HCEC 1CT (cell line): ENCODE measurements around the gene TTC34.
"Not testable (repeated sequence)": the region's sequence is repeated elsewhere in the genome, so short reads cannot be mapped to it uniquely, and the experiment has no call there.

Experiments used
- DNase-seq: peaks from one replicate; pipeline ENCODE4 v3.0.0-alpha.2; 2017

TTC34 gene

DNA sequence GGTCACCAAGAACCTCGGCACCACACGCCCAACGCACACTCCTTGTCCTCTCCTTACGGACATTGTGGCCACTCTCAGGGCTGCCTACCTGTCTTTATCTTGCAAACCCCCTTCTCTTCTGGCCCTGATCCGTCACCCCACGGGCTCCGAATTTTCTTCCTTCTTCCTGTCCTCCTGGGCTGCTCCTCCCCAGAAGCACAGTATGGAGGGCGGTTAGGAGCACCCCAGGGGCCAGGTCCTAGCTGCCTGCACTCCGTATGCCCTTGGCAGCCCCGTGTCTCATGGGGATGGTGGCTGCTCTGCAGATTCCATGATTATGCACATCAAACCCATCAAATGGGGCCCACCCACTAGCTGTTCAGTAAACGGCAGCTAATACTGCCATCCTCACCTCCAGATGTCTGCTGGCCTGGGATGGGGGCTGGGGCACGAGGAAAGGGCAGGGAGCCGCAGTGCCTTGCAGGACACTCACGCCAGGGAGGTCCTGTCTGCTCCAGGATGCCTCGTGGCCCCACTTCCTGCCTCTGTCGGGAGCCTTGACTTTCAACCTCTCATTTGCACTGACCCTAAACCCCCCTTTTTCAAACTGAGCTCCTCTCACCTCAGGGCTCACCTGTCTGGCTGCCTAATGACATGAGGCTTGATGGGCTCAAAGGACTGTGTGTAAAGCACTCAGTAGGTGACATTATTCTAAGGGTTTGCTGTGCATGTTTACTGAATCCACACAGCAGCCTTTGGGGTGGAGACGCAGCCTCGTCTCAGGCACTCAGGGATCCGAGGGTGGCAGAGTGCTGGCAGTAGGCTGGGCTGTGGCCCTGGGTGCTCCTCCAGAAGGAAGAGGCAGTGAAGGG is 4.4 kb downstream of the TTC34 start:
- no peak for DNase-seq

DNA sequence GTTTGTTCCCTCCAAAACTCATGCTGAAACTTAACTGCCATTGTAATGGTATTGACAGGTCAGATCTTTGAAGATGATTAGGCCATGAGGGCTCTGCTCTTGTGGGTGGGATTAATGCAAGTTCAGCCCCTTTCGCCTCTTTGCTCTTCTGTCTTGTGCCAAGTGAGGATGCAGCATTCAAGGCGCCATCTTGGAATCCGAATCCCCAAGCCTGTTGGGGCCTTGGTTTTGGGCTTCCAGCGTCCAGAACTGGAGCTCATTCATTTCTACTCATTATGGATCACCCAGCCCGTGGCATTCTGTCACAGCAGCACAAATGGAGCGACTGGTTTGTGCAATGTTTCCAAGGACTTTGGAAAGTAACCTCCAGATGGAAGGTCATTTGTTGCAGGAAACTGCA is 5.6 kb downstream of the TTC34 start:
- no peak for DNase-seq

DNA sequence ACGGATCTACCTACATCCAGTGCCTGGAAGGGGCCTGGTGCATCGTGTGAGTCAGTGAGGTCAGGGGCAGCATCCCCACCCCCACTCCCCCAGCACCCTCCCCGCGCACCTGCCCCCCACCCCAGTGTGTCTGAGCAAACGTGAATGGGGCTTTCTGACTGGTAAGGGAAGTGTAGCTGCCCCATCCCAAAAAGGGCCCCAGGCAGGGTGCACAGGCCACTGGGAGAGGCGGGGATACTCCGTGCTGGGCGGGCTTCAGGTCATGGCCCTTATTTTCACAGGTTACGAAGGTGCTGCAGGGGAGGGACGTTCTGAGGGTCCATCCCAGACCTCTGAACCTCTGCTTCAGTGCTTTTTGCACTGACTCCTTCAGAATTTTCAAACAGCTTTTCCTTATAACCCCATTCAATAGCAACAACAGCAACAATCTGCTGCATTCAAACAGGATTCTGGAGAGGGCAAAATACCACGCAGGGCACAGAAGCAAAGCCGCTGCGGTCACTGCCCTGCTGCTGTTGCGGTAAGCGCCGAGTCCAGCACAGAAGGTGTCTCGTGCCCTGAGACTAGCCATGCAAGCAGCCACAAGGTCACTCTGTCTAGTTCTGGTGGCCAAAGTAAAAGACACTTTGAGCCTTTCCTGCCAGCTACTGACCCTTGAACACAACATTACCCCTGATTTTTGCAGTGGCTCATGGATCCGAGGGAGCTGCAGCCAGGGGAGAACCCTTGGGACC is 10.3 kb downstream of the TTC34 start:
- no peak for DNase-seq

DNA sequence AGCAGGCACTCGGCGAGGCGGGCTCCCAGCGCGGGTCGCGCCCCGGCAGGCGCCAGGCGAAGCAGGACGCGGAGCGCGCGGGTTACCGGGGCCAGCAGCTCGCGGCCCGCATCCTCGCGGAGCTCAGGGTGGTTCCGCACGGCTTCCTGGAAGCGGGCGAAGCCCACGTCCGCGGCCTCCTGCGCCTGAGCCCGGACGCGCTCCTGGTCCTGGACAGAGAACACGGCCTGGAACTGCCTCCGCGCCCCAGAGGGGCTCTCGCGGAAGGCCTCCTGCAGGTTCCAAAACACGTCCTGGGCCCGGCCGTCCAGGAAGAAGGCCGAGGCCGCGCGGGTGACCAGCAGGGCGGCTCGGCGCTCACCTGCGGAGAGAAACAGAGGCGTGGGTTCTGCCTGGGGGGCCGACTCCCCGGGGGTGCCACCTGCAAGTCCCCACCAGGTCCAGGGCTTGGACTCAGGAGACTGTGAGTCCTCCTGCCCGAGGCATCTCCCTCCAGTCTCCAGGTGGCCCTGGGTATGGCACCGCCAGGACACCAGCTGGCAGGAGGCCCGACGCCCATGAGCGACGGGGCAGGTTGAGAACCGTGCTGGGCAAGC is 11.4 kb downstream of the TTC34 start:
- no peak for DNase-seq

DNA sequence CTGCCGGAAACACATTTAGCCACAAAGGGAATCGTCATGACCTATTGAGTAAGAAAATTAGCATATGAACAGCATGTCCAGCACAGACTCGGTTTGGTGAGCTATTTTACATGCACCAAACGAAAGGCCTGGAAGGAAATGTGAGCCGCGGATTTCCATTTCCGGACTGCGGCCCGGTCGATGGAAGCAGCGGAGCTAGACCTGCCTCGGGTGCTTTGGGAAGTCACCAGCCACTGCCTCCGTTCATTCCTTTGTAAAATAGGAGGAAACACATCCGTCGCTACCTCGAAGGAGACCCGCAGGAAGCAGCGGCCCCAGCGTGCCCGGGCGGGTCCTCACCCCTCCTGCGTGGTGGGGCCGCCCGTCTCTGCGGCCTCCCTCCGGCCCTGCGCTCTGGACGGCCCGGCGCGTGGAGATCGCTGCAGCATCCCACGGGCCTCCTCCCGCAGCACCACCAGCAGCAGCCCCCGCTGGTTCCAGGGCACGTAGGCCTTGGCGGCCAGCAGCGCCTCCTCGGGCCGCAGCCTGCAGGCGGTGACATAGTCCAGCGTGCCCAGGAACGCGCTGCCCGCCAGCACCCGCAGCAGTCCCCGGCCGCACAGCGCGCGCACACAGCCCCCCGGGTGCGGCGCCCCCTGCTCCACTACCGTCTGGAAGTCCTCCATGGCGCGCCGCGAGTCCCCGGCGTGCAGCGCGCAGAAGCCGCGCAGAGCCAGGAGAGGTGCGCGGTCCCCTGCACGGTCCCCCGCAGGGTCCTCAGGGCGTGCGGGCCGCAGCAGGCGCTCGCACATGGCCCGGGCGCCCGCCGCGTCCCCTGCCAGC is 12.1 kb downstream of the TTC34 start:
- DNase-seq, result no peak

DNA sequence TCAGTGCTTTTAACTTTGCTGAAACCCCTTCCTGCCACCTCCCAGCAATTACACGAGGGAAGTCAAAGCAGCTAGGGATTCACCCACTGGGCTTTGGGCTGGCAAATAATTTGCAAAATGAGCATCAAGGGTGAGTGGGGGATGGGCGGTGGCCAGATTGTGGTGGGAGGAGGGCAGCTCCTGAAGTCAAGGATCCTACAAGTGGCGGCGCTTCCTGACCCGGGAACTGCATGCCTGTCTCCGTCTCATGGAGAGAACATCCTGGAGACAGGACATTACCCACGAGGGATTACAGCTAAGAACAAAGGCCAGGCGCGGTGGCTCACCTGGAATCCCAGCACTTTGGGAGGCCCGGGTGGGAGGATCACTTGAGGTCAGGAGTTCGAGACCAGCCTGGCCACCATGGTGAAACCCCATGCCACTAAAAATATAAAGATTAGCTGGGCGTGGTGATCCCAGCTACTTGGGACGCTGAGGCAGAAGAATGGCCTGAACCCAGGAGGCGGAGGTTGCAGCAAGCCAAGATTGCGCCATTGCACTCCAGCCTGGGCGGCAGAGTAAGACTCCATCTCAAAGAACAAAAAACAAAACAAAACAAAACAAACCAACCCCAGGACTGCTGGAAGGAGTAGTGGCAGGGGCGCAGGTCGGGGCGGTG is 12.9 kb downstream of the TTC34 start:
- no peak for DNase-seq

DNA sequence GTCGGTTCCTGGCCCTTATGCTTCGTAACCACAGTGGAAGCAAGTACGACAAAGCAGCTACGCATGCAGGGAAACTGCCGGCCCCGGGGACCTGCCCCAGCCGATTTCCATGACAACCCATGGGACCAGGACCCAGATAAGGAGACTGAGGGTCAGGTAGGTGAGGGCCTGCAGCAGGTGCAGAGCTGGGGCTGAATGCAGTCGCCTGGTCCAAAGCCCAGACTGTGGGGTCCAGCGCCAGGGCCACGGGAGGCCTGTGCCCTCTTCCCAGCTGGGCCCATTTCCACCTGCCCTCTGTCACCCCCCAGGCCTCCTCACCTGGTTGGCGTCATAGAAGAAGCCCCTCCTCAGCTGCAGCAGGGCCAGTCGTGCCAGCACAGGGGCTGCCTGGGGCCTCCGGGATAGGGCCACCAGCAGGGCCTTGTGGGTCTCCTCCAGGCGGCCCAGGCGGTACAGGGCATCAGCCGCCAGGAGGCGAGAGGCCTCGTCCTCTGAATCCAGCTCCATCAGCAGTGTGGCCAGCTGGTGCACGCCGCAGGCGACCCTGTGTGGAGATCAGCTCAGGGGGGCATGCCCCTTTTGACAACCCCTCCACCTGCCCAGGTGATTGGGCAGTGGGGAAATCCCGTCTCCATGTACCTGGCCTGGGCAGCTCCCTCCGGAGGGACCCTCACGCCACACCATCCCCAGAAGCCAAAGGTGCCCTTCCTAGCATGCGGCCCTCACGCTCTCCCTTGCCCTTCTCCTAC is 14.2 kb downstream of the TTC34 start:
- no peak for DNase-seq

DNA sequence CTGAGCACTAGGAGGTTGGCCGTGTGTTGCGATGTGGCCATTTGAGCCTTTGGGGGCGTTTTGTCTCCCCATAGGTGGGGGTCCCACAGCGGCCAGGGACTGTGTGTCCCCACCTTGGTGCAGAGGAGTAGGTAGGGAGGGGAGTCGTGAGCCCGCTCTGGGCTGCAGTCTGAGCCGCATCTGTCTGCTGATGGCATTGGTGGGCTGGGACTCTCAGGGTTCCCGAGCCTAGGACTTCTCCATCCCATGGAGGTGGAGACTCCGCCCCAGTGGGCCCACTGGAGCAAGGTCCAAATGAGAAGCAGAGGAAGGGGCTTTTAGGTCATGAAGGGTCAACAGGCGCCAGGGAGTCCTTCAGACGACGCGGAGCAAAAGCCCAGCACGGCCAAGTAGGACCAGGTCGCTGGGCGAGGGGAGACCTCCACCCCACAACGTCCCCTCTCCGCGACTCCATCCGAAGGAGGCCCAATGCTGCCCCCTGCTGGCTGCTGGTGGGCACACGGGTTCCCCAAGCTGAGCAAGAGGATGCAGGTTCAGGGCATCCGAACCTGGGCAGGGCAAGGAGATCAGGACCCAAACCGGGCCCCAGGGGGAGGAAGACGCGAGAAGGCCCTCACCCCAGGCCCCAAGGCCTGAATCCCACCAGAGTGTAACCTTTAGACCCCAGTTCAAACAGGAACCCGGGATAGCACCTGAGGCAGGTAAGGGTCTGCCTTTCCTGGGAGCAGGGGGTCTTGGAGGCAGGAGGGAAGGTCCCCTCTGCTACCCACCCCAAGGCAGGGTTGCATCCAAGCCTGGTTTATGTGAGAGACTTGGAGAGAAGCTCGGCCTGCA is 14.9 kb downstream of the TTC34 start:
- no peak for DNase-seq

DNA sequence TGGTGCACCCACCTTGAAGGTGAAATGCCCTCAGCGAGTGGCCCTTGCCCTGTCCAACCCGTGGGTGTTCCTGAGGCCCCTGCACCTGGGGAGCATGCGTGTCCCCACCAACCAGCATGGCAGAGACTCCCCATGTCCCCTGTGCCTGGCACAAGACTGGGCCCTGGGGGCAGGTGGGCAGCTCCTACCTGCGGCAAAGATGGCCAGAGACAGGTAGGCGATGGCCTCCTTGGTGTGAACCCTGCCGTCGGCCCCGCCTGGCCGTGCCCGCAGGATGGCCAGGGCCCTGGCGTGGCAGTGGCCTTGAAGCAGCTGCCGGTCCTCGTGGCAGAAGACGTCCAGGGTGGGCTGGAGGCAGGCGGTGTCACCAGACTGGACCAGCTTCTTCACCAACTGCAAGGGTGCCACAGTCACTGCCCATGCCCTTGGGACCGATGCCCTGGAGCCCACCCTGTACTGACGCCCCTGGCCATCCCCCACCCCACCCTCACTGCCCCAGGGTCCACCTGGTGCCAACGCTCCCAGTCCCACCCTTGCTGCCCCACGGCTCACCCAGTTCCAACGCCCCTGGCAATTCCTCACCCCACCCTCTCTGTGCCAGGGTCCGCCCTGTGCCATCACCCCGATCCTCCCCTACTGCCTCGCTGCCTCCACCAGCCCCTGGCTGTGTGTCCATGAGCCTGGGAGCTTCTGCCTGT is 15.7 kb downstream of the TTC34 start:
- DNase-seq, result no peak

DNA sequence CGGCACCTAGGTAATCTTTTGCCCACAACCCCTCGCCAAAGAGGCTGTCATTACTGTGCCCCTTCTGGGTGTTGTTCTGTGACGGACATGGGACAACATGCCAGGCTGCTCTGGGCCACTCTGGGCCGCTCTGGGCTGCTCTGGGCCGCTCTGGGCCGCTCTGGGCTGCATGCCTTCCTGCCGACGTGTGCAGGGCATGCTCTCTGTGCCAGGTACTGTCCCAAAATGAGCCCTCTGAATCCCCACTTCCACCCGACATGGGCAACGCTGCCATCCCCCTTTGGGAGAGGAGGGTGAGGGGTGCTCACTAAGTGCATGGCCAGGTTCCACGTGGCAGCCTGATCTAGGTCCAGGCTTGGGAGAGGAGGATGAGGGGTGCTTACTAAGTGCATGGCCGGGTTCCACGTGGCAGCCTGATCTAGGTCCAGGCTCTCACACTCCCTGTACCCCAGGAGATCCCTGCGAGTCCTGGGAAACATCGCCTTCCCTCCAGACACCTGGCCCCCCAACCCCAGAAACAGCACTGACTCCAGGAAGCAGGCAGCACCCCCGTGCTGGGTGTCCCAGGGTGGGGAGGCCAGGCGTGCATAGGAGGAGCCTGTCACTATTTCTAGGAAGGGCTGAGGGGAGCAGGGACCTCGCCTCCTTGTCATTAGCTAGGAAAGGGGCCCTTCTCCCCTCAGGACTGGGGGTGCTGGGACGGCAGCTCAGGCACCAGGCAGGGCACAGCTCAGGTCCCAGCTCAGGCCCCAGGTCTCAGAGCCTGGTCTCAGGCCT is 16.5 kb downstream of the TTC34 start:
- DNase-seq, result no peak

DNA sequence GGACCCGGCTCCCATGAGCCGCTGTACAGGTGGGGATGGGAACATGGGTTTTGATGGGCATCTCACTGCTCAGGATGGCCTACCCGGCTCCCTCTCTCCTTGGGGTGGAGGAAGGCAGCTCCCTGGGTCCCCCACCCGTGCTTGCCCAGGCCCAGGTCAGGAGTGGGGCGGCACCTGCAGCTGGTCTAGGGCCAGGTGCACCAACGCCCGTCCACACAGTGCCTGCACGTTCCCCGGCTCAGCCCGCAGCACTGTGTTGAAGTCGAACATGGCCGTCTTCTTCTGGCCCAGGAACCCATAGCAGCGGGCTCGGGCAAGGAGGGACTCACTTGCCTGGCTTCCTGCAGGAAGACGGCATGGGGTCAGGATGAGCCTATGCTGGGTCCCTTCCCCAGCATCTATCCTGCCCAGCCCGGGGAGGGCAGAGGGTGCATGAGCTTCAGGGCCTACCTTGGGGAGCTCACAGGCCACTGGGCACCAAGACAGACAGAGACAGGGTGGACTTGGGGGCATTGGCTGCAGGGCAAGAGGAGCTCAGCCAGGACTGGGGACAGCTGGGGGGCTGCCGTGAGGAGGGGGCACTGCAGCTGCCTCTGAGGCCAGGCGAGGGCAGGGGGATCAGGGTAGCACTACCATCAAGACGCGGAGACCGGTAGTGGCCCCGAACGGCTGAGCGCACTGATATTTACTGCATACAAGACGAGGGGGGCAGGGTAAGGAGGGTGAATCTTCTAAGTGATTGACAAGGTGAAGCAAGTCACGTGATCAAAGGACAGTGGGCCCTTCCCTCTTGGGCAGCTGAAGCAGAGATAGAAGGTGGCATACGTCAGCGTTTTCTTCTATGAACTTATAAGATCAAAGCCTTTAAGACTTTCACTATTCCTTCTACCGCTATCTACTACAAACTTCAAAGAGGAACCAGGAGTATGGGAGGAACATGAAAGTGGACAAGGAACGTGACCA is 17.8 kb downstream of the TTC34 start:
- DNase-seq, result no peak

DNA sequence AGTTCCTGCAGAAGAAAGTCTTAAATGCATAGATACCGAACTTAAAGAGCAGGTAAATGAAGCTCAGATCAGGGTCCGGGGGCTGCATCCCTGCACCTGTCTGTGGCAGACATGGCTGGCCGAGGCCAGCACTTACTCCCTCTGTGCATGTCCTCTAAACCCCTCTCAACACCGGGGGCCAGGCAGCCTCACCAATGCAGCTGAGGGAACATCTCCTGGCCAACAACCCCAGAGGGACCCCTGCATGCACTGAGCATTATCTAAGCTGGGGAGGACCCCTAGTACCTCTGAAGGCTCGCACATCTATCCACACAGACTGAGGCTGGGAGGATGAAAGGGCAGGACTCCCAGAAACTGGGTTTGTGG is 18.4 kb downstream of the TTC34 start:
- no peak for DNase-seq

DNA sequence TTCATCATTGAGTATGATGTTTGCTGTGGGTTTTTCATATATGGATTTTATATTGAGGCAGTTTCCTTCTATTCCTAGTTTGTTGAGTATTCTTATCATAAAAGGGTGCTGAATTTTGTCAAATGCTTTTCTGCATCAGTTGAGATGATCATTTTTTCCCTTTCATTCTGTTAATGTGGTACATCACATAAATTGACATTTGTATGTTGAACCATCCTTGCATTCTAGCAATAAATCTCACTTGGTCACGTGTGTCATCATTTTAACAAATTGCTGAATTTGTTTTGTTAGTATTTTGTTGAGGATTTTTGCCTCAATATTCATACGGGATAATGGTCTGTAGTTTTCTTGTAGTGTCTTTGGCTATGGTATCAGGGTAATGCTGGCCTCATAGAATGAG is 19.9 kb downstream of the TTC34 start:
- no peak for DNase-seq

DNA sequence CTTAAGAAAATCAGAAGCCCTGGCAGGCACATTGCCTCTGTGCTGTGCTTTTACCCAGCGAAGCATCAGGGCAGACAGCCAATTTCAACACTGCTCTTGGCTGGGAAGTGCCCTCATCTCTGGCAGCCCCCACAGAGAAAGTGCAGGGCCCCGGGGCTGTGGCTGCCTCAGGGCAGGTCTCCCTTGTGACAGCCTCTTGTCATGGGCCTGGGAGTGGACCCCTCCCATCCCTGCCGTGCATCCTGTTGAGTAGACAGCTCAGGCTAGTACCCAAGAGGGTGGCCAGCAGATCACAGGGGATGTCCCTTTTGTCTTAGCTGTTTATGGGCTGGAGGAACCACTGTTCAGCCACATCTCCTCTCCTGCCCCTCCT is 23.3 kb downstream of the TTC34 start:
- DNase-seq, result no peak

DNA sequence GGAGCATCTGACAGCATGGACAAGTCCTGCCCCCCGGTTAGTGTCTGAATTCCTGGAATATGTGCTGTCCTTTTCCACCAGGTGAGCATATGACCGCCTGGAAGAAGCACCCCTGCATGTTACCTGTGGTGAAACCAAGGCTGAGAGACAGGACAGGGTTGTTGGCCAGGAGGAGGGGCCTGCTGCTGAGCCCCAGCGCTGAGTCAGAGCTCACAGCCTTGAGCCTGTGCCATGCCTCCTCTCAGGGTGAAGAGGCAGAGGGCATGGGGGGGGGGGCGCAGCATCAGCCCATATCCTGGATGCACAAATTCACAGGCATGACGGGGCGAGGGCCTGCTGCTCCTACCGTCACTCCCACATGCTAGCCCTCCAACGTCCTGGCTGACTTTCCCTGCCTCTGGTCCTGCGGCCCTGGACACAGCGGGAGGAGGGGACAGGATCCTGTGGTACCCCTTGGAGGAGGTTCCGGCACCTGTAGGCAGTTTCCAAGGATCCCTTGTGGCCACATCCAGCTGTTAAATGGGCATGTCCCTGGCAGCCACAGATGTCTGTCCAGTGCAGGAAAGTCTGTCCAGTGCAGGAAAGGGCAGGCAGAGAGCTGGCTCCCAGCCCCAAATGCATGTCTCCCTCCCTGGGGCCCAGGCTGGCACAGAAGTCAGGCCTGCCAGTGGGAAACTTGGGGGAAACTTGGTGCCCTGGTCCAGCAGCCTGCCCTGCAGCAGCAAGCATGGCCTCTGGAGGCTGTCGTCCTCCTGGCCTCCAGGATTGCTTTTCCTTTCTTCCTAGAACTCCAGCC is 23.9 kb downstream of the TTC34 start:
- DNase-seq, result no peak

DNA sequence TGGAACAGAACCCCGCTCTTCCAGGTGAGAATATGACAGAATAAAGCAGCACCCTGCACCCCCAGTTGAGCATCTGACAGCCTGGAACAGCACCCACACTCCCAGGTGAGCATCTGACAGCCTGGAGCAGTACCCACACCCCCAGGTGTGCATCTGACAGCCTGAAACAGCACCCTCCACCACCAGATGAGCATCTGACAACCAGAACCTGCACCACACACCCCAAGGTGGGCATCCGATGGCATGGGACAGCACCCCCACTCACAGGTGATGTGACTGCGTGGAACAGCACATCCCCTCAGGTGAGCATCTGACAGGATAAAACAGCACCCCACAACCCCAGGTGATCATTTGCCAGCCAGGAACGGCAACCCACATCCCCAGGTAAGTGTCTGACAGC is 26.2 kb downstream of the TTC34 start:
- not testable (repeated sequence) for DNase-seq

DNA sequence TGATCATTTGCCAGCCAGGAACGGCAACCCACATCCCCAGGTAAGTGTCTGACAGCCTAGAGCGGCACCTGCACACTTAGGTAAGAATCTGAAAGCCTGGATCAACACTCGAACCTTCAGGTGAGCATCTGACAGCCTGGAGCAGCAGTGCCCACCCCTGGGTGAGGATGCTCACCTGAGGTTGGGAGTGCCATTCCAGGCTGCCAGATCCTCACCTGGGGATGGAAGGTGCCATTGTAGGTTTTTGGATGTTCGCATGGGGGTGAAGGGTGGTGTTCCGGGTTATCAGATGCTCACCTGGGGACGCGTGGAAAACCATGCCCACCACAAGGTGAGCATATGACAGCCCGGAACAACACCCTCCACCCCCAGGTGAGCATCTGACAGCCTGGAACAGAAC is 33.4 kb downstream of the TTC34 start:
- DNase-seq, result not testable (repeated sequence)
